ENCODE data around the gene RFX1.

GRCh38 chr19:13984875-13985741 lies 21.0 kb downstream of the RFX1 start:
- TF ChIP-seq CTCF (IDR thresholded peaks at IDR 0.05) (no peak), POLR2A (IDR thresholded peaks at IDR 0.05) (no peak)
